Activated effector memory CD4-positive, alpha-beta T cell treated with anti-CD3 and anti-CD28 coated beads, Interleukin-2, amount 50 U/mL, for 16 hours (primary cell): ENCODE measurements around the gene BCR.

ENCODE experiments used
- DNase-seq: peaks from one replicate; pipeline ENCODE4 v3.0.0-alpha.2; 2020

Gene BCR

DNA sequence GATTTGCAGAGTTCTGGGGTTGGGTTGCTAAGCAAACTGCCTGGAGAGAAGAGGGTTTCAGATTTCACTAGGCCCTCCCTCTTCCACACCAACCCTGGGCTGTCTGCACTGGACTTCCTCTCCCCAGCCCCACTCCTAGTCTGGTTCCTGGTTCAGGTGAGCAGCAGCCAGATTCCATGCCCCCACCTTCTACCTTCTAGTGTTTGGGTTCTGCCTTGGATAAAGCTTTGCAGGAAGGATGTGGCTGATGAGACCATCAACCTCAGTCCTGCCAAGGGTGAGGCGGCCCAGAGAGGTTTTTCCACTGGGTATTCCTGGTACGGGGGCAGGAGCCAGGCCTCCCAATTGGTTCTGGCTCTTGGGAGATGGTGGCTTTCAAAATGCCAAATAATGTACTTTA, 68.3 kb downstream of the BCR start:
- no peak for DNase-seq

DNA sequence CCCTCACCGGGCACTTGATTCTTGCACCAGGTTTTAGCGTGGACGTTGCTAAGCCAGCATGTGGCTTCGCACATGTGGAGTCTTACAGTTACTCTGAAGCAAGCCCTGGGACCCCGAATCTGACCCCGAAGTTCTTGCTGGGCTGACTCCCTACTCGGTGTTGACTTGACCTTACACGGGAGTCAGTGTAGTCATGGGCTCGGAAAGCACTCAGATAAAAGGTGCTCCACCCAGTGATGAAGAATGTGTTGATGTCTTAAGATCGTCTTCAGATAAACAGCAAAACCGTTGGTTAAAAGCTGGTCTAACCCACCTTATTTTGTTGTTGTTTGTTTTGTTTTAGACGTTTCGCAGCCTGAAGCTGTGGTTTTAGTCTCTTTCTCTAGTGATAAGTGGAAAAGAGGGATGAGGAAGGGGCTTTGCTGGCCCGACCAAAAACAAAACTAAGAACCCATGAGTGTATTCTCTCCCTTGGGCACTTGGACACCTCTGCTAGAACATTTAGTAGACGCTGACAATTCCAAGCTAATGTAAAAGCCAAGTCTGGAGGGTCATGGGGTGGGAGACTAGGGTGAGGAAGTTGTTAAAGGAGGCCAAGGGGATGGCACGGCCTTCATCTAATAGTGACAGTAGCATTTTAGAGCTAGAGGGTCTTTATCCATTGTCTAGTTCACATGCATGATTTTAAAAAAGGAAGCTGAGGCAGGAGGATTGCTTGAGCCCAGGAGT, 69.9 kb downstream of the BCR start:
- no peak for DNase-seq

GRCh38 chr22:23250785-23251363, 70.6 kb downstream of the BCR start:
- no peak for DNase-seq

GRCh38 chr22:23251445-23252093, 71.3 kb downstream of the BCR start:
- no peak for DNase-seq

DNA sequence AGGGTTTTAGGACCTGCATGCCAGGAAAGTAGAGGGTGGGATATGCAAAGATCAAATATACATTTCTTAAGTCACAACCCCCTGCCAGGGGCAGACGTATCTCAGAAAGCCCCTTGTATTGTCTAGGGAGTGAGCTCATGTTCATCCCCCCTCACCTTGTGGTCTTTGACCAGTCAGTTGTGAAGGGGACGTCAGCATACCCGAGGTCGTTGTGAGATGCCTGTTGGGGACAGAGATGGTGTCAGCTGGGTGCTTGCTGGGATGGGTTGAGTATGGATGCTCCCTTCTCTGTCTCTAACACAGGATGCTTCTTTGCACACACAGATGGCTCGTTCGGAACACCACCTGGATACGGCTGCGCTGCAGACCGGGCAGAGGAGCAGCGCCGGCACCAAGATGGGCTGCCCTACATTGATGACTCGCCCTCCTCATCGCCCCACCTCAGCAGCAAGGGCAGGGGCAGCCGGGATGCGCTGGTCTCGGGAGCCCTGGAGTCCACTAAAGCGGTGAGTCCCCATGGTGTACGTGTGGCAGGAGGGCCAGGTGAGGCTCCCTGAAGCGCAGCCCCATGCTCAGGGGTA, 73.3 kb downstream of the BCR start:
- no peak for DNase-seq

DNA sequence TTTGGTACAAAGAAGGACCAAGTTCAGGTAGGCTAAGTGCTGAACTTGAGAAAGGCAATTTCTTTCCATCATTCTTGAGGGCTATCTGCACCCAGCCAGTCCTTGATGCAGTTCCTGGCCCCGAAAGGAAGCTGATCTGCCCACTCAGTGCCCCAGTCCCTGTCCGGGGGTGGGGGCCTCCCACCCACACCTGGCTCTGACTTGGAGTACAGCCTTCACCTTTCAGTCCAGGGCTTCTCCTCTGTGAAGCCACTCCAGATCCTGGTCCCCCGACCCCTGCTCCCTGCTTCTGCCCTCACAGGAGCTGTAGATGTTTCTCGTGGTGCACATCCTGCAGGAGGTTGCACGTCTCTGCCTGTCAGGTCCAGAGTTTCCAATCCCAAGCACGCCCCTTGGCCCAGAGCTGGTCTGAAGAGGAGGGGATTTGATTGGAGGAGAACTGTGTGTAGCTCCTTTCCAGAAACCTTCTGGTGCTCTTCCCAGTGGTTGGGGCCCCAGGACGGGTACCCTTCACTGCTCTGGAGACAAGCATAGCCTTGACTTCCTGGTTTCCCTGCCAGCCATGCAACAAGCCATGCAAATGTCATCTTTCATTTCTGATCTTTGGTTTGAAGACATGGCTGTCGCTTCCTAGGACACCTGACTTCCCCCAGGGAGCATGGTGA, 75.3 kb downstream of the BCR start:
- DNase-seq: no peak

GRCh38 chr22:23256171-23256932, 76.0 kb downstream of the BCR start:
- no peak for DNase-seq

DNA sequence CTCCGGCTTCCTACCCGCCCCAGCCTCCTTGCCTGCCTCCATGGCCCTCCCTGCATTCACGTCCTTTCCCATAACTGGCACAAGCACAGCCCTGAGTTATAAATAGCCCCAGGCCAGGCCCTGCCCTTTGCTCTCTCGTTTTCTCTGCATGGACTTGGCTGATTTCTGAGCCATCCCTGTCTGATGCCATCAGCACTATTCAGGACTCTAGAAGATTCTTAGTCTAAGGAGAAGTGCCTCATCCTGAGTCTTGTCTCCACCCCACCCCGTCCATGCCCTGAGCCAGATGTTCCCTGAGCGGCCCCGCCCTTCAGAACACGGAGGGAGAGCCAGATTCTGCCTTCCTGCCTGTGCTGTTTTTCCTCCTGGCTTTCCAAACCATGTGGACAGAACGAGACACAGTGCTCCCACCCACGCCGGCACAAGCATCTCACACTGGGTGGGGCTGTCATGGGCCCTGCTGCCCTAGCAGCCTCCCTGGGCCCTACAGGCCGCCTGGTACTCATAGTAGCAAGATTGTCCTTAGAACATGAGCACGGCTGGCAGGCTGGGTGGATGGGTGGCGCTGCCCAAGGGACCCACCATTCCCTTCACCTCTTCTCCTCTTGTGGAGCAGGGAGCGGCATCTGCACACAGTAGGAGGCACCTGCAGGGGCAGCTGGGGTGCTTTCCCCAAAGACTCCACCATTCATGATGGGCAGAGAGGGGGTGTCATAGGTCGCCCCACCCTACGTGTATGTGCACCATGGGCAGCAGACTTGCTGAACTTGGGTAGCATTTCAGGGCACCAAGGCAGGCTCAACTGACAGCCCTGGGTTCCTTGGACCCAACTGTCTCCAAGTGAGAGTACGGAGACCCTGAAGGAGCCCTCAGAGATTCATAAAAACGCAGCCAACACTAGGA, 76.9 kb downstream of the BCR start:
- no peak for DNase-seq

GRCh38 chr22:23257889-23258825, 77.8 kb downstream of the BCR start:
- no peak for DNase-seq

GRCh38 chr22:23258826-23259170, 78.5 kb downstream of the BCR start:
- no peak for DNase-seq

DNA sequence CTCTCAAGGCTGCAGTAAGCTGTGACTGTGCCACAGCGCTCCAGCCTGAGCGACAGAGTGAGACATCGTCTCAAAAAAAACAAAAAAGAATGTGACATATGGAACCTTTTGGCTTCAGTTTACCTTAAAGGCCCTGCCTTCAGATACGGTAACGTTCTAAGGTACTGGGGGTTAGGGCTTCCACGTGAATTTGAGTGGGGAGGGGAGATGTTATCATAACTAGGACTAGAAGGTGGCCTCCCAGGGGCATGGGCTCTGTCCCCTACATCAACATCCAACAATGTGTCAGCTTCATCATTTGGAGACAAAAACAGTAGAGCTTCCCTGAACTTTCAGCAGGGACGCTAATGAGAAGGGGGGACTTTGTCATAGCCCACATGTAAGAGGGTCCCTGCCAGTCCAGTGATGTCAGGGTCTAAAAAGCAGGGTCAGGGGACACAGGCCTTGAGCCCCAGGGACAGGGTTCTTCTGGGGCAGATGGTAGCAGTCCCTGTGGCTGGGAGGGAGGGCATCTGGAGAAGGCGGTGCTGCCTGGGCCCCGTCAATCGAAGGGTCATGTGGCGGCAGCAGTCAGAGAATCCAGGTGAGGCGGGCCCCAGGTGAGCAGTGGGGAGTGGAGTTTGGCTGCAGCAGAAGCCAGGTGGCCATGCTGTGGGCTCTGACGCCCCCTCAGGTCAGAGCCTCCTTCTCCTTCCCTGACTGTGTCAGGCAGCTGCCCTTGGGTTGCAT, 79.8 kb downstream of the BCR start:
- DNase-seq: no peak

- no peak for DNase-seq
These were observed 80.6 kb downstream of the BCR start for GRCh38 chr22:23260645-23261581.

DNA sequence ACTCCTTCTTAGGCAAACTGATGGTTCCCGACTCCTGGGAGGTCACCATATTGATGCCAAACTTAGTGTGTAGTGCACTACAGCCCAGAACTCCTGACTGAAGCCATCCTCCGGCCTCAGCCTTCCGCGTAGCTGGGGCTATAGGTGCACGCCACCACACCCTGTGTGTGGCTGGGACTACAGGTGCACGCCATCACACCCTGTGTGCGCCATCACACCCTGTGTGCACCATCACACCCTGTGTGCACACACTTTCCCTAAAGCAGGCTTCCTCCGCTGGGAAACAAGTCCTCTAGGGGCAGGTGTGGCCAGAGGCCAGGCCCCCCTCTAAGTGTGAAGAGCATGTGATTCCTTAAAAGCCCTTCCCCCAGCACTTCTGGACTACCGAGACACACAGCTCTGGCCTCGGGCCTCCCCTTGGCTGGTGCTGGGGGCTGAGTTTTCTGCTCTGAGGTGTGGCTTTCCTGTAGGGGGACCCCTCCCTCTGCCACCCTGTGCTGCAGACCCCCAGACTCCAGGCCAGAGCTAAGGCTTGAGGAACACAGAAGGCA, 81.7 kb downstream of the BCR start:
- DNase-seq: no peak

DNA sequence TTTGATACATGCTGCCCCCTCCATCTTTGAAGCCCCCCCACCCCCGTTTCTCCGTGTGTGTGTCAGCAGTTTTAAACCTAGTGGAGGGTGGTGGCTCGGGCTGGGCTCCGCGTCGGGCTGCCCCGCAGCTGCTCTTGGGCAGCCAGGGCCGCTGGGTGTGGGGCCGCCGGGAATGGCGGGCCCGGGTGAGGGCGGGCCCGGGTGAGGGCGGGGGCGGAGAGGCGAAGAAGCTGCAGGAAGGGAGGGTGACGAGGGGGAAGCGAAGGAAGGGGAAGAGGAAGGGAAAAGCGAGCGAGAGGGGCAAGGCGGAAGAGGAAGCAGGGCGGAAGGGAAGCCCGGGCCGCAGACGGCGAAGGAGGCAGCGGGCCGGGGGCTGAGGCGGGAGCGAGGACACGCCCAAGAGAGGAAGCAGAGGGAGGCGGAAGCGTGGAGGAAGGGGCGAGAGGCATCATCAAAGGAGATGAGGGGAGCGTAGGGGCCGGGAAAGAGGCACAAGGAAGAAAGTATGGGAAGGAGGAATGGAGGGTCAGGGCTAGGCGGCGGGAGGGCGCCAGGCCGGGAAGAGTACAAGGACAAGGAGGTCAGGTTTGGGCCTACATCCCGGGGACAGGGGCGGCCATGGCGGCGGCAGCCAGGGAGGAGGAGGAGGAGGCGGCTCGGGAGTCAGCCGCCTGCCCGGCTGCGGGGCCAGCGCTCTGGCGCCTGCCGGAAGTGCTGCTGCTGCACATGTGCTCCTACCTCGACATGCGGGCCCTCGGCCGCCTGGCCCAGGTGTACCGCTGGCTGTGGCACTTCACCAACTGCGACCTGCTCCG, 82.4 kb downstream of the BCR start:
- DNase-seq: no peak

GRCh38 chr22:23263651-23264555, 83.6 kb downstream of the BCR start:
- peak; percentile 70 for DNase-seq
